GM10847 (cell line): ENCODE measurements around the gene ZNF385D.

ENCODE experiments used
- POLR2A ChIP-seq: IDR thresholded peaks from 2 replicates; pipeline ENCODE4 v1.6.1; 2011; ENCODE audit not compliant: insufficient read length; ENCODE audit errors: extremely low read depth

The ZNF385D gene

DNA sequence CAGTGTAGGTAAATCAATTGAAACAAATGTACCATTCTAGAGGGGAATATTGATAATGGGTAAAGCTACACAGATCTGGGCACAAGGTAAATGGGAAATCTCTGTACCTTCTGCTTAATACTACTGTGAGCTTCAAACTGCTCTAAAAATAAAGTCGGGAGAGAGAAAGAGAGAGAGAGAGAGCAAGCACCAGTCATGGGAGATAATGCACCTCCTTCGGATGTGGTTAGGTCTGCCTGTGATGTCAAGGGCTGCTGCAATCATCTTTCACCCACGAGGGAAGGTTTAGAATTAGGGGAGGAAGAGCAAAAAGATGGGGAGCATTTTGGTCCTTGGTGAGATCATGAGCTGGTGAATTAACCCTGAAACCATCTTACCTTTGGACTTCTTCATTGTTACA lies 219.1 kb downstream of the ZNF385D start:
- TF ChIP-seq POLR2A, result no peak

DNA sequence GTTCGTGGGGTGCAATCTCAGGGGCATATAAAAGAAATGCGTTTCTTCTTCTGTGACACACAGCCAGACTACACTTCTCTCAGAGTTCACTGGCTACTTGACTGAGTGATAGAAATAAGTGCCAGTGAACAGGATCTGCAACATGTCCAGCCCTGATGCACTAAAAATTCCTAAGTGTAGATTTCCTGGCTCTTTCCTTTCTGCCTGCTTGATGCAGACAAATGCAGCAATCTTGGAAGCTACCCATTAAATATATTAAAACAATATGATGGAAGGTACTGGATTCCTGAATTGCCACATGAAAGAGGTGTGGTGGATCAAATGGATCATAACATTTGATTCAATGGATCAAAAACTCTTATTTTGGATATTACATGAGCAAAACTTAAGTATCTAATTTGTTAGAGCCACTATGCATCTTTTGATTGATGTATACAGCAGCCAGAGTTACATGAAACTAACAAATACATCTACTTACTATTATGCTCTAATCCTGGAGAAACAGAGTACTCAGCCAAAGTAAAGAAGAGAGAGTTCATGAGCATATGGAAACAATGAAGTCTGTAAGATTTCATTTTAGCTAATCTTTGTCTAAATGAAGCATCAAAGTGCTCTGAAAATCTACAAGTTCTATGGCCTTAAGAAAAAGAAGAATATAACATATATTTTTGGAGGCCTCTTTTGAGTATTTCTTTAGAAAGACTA lies 222.6 kb downstream of the ZNF385D start:
- TF ChIP-seq POLR2A, result no peak

DNA sequence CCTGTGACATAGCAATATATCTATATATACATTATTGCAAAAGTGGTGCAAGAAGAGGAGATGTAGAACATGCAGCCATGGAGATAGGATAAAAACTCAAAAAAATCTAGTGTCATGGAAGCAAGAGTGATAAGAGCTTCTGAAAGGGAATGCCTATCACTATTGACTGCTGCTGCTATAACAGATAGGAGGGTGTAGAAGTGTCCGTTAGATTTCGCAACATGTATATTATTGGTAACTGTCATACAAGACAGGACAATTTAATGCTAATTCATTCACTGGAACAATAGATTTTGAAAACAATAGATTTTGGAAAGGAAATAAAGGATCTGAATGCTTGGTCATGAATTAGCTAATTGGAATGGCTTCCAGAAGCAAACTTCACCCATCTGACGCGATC lies 224.5 kb downstream of the ZNF385D start:
- no peak for TF ChIP-seq POLR2A

DNA sequence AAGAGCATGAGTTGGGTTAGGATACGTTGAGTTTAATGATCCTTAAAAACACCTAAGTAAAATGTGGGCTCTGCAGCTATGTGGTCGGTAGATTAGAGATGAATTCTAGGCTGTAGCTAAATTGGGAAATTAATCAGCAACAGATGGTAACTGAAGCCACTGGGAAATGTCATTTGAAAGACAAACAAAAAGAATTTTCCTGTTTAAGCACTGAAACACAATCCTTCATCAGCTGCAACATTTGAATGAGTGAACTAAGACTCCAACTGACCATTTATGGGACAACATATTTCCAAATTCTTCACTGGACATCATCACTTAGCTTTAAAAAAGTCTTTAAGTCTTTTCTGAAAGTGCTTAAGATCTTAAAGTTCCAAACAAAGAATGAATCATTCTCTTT lies 226.9 kb downstream of the ZNF385D start:
- TF ChIP-seq POLR2A, result no peak

DNA sequence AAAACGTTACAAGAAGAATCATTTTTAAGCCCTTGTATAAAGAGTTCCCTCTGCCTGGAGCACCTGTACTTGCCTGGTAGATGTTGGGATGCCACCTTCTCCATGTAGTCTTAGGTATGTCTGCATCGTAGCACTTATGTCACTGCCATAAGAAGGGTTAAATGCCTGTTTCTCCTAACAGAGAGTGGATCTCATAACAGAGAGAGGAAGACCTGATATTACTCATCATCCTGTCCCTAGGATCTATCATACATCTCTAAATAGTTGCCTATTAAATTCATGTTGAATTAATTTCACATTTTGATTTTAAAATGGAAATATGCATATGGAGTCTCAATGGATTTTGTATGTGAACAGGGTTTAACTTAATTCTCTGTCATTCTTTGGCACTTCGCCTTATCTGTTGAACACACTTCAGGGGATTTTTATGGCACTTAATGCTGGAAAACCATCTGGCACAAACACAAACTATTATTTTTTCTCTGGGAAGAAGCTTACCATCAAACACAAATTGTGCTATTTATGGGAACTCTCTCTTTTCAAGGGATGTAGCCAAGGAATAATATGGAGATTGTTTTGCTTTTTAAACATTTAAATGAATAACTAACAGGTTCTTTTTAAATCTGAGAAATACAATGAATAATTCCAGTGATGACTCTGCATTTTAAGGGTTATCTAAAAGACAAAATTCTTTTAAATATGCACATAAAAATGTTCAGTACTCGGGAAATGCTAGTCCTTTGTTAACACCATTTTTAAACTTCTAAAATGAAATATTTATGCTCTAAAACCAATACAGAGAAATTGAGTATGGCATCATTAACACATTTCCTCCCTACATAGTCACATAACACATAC lies 230.7 kb downstream of the ZNF385D start:
- TF ChIP-seq POLR2A, result no peak

DNA sequence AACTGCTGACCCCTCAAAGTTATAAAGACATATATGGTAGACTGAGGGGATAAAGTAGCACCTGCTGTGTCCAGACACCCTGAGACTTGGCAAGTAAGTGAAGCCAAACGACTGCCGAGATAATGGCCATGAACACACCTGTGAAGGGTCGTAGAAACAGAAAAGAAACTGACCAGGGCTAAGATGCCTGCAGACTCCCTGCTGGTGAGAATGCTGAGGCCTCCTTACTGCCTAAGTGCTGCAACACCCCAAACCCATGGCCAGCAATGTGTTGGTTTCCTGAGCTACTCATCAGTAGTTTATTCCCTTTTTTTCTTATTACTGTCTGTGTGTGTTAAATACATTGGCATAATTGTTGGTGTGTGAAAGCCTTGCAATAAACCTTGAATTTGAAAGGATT lies 233.8 kb downstream of the ZNF385D start:
- no peak for TF ChIP-seq POLR2A

DNA sequence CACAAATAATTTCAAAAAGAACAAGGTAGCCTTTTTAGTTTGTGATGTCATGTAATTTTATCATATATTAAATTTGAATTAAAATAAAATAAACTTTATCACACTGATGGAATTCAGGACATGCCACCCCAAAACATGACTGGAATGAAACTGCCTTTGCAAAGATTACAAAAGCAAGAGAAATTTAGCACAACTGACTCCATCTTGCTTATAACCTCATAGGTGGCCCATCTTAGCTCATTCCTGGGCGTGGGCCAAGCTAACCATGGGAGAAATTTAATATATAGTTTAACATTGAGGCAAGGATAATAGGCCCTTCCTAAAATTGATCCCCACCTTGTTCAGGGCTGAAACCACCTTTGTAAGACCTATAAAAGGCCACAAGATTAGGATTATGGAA lies 235.6 kb downstream of the ZNF385D start:
- no peak for TF ChIP-seq POLR2A

DNA sequence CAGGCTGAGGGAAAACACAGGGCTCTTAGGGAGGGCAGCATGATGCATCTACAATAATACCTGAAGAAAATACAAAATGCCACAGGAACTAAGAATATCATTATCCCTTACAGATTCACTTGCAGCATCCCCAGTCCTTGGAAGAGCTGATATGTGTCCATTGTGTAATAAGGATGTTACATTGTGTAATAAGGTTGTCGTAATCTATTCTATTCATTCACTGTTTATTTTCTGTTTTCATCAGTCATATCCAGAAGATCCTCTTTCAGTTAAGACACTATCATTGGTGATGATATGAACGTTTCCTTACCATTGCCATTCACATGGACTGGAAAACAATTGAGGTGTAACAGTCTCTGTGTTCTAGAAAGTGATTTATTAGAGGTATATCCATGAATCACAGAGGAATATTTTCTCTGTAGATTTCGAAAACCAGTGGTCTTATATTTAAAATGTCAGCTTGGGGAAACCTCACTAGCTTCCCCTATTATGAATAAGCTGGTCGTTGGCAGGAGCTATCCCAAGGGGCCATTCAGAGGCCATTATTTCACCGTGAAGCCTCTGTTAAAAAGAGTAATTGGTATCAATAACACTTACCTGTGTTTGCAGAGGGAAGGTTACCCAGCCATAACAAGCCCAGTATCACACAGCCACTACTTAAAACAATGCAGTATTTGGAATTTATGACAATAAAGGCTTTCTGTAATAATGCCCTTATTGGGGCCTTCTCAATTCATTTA lies 241.1 kb downstream of the ZNF385D start:
- TF ChIP-seq POLR2A, result no peak

DNA sequence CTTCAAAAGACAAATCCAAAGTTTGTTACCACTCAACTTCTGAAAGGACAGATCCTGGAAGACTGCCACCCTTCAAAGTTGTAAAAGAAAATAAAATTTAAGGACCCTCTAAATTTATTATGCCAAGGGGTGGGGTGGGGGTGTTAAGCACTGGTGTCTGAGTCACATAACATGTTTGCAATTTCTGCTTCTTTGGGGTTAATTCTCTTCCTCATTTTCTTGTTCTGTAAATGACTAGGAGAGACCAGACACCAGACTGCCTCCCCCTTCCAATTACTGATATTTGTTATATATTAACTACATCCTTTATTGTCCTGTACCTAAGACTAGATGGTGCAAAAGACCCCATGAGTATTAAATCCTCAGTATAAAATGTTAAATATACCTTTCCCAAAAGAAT lies 242.8 kb downstream of the ZNF385D start:
- no peak for TF ChIP-seq POLR2A

DNA sequence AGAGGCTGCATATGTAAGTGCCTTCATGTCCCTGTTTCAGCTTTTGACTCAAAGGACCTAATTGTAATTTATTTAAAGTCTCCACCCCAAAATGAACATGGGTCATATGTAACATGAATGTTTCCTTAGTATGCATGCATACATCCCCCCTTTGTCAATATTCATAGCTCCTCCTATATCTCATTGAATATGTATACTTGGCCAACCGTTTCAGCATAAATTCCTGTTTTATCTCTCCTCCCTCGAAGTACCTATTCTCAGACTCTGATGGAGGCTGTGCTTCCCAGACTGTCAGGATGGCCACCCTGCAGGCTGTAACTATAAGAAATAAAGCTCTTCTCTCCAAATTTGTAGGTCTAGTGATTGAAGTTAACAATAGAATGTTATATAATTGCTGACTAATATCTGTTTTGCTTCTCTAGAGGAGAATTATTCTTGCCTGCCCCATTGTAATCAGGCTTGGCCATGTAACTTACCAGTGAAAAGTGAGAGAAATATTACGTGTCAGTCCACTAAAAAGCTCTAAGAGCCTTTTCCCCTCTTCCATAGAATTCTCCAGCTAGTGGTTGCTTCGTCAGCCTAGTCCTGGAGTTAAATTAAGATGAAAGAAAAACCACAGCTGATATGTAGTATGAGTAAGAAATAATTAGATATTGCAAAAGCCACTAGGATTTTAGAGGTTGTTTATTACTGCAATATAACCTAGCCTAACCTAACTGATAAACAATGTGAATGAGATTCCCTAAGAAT lies 245.1 kb downstream of the ZNF385D start:
- no peak for TF ChIP-seq POLR2A

DNA sequence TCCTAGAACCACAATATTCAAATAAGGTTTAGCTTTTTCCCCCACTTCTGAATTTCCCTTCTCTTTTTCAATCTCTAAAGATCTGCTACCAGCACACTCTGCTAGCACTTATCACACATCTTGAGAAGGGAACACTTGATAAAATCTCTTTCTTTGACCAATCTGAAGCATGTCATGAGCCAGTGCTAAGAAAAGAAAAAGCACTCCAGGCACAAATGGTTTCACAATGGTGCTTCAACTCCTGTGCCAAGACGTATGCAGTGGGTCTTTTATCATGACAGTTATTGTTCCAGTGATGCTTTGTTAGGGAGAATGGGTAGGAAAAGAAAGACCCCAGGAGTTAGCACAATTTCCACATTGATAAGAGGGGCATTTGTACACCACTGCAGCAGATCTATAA lies 248.4 kb downstream of the ZNF385D start:
- TF ChIP-seq POLR2A, result no peak

DNA sequence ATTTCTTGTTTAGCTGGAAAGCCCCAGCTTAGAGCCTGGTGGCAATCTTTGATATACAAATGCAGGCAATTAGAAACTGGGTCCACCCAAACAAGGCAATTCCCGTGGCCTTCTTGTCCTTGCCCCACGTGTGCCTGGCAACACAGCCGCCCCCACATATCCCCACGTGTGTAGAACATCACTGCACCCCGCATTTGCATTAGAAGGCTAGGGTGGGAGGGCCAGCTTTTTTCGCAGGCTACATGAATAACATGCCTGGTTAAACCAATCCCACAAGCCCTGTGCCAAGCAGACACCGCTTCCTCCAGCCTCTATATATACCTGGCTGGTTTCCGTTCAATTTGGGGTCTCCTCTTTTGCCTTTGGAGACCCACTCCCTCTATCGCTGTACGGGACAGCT lies 250.2 kb downstream of the ZNF385D start:
- no peak for TF ChIP-seq POLR2A

DNA sequence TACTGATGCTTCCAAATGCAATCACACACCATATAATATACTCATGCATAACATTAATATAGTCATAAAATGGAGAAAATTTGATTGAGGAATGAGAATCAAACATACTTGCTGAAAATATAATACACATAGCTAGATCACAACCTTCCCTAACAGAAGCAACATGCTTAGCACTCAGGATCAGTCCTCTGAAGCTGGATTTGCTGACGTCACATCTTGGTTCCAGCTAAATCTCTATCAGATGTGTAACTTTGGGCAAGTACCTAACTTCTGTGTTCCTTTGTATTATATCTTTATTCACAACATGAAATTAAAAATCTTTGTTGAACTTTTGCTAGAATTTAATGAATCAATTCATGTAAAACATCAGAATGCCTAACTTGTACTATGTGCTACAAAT lies 263.5 kb downstream of the ZNF385D start:
- TF ChIP-seq POLR2A, result no peak

DNA sequence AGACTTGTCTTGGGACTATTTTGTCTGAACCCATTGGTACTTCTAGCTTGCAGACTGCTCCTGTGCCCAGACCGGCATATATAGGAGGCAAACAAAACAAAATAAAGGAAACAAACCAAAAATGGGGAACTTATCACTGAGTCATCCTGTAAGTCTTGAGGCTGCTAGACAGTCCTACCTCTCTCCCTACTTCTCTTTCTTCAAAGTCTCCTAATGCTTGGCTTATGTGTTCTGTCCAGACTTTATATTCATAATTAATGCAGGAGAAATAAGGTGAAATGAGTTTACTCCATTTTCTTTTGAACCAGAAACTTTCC lies 266.2 kb downstream of the ZNF385D start:
- no peak for TF ChIP-seq POLR2A

DNA sequence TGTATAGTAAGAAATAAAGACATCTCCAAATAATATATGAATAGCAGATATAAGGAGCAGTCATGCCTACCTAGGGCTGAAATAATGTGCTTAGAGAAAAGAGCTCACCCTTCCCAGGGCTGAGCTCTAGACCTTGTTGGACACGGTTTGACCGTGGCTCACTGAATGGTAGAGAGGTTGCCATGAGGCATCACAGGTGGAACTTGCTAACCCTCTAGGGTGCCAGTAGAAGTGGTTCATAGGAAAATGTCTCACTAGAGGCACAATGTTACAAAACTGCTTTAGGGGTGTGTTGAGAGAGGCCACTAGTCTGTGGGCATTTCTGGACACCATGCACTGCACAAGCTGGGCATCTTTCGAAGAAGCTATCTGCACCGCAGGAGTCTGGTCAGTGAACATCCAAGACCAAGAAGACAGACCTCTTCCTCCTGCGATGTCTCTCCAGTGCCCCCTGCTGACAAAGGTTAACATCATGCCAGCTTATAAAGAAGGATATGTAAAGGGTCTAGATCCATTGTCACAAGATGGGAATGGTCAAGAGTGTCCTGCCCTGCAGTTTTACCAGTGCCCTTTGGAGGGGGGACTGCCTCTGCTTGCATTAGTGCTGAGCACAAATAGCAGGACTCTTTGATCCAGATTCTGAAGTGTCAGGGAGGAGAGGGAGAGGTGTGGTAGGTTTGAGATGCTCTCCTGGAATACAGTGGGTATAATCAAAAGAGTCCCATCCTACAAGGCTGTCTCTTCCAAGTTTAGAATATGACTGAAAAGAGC lies 266.8 kb downstream of the ZNF385D start:
- TF ChIP-seq POLR2A, result no peak
